Neutrophil (primary cell): ENCODE data around the gene SLC34A1.

Source experiments
- H3K27ac ChIP-seq: fragments of 200-600 bp; sonication (generic); 2 replicates; pipeline ENCODE4 v1.5.1; 2016; ENCODE audit warnings: mild to moderate bottlenecking, moderate library complexity
- H3K27me3 ChIP-seq: fragments of 200-600 bp; sonication (generic); 2 replicates; pipeline ENCODE4 v1.6.0; 2016; ENCODE audit warnings: mild to moderate bottlenecking
- H3K36me3 ChIP-seq: fragments of 200-600 bp; sonication (generic); 2 replicates; pipeline ENCODE4 v1.5.1; 2017
- H3K4me1 ChIP-seq, 2 experiments: fragments of 200-600 bp in 1 of 2; sonication (generic) in 1 of 2; 1 replicate in 1 of 2; 2 replicates in 1 of 2; pipeline versions ENCODE4 v1.5.1 to v1.6.1; 2013 to 2016; ENCODE audit warnings: low read depth in 1 of 2, low read length in 1 of 2, mild to moderate bottlenecking in 1 of 2, moderate library complexity in 1 of 2; ENCODE audit not compliant: control insufficient read depth in 1 of 2, insufficient read depth in 1 of 2
- H3K4me3 ChIP-seq, 2 experiments: fragments of 200-600 bp in 1 of 2; sonication (generic) in 1 of 2; 1 replicate in 1 of 2; 2 replicates in 1 of 2; pipeline ENCODE4 v1.5.1; 2013 to 2016; ENCODE audit warnings: low read depth in 1 of 2, low read length in 1 of 2, mild to moderate bottlenecking in 1 of 2, moderate library complexity in 1 of 2
- H3K9me3 ChIP-seq: fragments of 200-600 bp; sonication (generic); 2 replicates; pipeline ENCODE4 v1.5.1; 2016
- TF ChIP-seq, protein P1 (sequence below): fragments of 200-600 bp; sonication (generic); IDR thresholded peaks from 2 replicates; pipeline ENCODE4 v1.5.1; 2016; ENCODE audit warnings: antibody characterized with exemption

SLC34A1 gene

DNA sequence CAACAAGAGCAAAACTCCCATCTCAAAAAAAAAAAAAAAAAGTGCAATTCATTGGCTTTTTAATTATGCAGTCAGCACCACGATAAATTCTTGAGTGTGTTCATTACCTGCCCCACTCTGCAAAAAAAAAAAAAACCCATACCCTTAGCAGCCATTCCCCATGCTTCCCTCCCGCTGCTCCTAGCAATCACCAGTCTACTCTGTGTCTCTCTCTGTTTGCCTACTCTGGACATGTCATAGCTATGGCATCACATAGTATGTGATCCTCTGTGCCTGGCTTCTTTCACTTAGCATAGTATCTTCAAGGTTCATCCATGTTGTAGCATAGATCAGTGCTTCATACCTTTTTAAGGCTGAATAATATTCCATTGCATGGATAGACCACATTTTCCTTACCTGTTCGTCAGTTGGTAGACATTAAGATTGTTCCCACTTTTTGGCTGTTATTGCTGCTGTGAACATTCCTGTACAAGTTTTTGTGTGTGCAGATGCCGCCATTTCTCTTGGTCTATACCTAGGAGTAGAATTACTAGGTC lies 55.4 kb downstream of the SLC34A1 start:
- no peaks in the 10 kb centered on the region for H3K9me3 ChIP-seq
- H3K36me3 ChIP-seq, result peaks cover 100% of the 10 kb centered on the region
- H3K27me3 ChIP-seq, result no peaks in the 10 kb centered on the region
- TF ChIP-seq, protein P1, sequence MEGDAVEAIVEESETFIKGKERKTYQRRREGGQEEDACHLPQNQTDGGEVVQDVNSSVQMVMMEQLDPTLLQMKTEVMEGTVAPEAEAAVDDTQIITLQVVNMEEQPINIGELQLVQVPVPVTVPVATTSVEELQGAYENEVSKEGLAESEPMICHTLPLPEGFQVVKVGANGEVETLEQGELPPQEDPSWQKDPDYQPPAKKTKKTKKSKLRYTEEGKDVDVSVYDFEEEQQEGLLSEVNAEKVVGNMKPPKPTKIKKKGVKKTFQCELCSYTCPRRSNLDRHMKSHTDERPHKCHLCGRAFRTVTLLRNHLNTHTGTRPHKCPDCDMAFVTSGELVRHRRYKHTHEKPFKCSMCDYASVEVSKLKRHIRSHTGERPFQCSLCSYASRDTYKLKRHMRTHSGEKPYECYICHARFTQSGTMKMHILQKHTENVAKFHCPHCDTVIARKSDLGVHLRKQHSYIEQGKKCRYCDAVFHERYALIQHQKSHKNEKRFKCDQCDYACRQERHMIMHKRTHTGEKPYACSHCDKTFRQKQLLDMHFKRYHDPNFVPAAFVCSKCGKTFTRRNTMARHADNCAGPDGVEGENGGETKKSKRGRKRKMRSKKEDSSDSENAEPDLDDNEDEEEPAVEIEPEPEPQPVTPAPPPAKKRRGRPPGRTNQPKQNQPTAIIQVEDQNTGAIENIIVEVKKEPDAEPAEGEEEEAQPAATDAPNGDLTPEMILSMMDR, result no peak
- H3K27ac ChIP-seq, result peak overlapping the region; percentile 98
- H3K4me3 ChIP-seq, result no peak overlapping the region
- H3K4me1 ChIP-seq, result peaks cover 65 to 66% of the 10 kb centered on the region in 2 experiments

DNA sequence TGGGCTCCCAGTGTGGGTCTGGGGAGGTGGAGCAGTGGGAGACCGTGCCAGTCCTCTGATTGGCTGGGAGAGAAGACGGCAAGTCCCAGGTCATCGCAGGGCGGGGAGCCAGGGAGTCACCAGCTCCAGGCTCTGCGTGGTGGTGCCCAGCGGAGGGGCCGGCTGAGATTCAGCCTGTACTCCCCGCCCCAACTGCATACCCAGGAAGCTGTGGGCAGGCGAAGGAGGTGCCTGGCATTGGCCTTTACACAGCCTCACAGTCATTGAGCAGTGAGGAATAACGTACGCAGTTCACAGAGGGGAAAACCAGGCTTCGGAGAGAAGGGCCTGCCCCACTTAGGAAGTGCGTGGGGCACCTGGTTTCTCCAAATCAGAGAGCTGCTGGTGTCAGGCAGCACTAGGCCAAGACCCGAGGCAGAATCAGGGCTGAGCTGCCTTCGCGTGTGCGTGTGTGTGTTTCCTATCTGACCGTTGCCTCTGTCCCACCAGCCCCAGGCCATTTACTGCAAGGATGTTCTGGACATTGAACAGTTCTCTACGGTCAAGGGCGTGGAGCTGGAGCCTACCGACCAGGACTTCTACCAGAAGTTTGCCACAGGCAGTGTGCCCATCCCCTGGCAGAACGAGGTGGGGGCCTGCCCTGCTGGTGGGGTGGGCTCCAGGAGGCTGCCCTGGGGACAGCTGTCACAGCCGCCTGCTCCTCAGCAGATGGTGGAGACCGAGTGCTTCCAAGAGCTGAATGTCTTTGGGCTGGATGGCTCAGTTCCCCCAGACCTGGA lies 56.2 kb downstream of the SLC34A1 start:
- H3K4me1 ChIP-seq, result peaks cover 65 to 66% of the 10 kb centered on the region in 2 experiments
- H3K27ac ChIP-seq, result peak overlapping the region; percentile 98
- no peaks in the 10 kb centered on the region for H3K9me3 ChIP-seq
- no peak overlapping the region for H3K4me3 ChIP-seq
- TF ChIP-seq, protein P1, result no peak
- H3K36me3 ChIP-seq, result peaks cover 96% of the 10 kb centered on the region
- H3K27me3 ChIP-seq, result no peaks in the 10 kb centered on the region

DNA sequence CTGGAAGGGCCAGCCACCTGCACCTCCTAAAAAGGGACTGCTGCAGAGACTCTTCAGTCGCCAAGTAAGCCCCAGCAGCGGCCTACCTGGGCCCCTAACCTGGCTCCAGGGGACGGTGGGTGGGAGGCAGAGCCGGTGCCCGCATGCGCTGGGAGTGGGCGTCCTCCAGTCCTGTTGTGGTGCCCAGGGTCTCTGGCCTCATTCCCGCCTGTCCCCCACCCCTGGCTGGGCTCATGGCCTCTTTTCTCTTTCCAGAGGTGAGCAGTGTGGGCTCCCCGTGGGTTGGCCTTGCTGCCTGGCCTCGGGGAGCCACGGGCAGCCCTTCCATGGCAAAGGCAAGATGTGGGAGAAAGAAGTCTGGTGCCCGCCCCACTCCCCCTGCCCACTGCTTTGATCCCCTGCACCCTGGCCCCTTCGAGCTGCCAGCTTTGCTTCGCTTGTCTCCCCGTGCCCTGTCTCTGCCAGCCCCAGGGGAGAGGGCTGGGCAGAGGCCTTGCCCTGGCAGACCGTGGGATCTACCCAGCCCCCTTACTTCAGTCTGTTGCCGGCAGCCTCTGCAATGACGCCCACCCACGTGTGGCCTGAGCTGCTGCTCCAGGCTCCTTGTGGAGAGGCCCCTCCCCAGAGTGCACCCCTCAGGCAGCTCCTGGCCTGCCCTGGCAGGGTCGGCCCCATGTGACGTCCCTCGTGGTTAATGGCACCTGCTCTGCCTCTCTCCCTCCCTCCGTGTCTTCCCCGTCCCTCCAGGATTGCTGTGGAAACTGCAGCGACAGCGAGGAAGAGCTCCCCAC lies 57.0 kb downstream of the SLC34A1 start:
- peaks cover 65 to 67% of the 10 kb centered on the region in 2 experiments for H3K4me1 ChIP-seq
- H3K36me3 ChIP-seq, result peaks cover 88% of the 10 kb centered on the region
- no peaks in the 10 kb centered on the region for H3K9me3 ChIP-seq
- TF ChIP-seq, protein P1, result no peak
- no peak overlapping the region for H3K4me3 ChIP-seq
- H3K27me3 ChIP-seq, result no peaks in the 10 kb centered on the region
- H3K27ac ChIP-seq, result peak overlapping the region; percentile 98

DNA sequence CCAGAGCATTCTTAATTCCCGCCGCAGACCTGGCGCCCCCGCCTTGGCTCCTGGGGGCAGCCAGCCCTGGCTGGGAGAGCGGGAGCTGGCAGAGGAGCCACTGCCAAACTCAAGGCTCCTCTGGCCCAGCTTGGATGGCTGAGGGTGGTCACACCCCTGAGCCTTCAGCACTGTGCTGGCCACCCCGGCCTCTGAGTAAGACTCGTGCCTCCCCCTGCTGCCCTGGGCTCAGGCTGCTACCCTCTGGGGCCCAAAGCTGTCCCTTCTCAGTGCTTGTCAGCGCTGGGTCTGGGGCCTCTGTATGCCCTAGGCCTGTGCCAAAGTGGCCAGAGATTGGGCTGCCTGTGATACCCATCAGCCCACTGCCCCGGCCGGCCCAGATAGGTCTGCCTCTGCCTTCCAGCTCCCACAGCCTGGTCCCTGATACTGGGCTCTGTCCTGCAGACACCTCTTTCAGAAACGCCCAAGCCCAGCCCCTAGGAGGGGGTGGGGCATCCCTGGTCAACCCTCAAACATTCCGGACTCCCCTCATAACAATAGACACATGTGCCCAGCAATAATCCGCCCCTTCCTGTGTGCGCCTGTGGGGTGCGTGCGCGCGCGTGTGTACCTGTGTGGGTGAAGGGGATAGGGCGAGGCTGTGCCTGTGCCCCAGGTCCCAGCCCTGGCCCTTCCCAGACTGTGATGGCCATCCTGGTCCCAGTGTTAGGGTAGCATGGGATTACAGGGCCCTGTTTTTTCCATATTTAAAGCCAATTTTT lies 58.0 kb downstream of the SLC34A1 start:
- Histone ChIP-seq H3K27me3 (no peaks in the 10 kb centered on the region), H3K4me1 (peaks cover 65 to 67% of the 10 kb centered on the region in 2 experiments), H3K27ac (peak overlapping the region; percentile 98), H3K36me3 (peaks cover 77% of the 10 kb centered on the region), H3K9me3 (no peaks in the 10 kb centered on the region), H3K4me3 (no peak overlapping the region)
- TF ChIP-seq, protein P1, result no peak
